ENCODE data around the gene DNAJB13.
"Not testable (repeated sequence)": the region's sequence is repeated elsewhere in the genome, so short reads cannot be mapped to it uniquely, and the experiment has no call there.

DNAJB13 gene

DNA sequence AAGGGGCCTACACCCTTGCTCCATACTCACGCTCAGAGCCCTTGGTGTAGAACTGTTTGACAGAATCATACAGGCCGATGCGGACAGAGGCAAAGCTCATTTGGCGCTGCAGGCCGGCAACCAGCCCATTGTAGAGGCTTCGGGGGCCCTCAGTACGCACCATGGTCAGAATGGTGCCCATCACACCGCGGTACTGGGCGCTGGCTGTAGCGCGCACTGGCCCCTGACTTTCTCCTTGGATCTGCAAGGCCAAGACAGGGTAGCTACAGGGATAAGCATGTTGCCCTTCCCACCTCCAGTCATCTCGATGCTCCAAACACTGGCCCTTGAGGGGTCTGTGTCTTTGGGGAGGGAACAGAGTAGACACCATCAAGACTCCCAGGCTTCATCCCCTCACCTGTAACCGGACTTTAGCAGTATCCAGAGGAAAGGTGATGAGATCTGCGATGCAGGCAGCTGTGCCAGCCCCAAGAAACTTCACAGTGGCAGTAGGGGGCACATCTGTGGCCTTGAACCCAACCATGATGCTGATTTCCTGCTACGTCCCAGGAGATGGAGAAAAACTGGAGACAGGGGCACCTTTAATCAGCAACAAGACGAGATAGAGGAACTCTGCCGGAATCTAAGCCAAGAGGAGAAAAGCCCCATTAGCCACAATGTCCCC, 27.2 kb downstream of the DNAJB13 start:
- DNase-seq (ENCODE audit: low read depth in 2 of 2), result no peak

DNA sequence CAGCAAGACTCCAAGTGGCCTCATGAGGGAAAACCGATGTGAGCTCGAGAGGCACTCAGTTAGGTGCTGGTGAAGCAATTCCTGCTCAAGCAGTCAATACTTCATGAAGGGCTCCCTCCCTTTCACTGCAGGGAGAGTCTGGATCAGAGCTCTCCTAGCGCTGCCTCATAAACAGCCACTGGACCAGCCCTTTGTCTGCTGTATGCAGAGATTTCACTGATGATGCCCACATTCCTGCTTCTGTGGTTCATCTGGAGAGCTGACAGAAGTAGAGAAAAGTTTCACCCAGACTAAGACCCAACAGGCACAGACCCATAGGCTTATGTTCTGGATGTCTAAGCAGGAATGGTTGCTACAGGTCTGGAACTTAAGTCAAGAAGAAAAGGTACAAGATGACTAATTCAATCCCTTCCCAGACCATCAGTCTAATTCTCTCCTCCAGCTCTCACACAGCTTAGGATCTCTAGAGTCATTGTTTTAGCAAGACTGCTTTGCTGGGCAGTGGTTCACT, 27.8 kb downstream of the DNAJB13 start:
- DNase-seq (ENCODE audit: low read depth in 2 of 2), result no peak

- DNase-seq (ENCODE audit: low read depth in 2 of 2), result peak; percentile 43 to 49
These were observed 29.5 kb downstream of the DNAJB13 start for GRCh38 chr11:73980001-73980961.

DNA sequence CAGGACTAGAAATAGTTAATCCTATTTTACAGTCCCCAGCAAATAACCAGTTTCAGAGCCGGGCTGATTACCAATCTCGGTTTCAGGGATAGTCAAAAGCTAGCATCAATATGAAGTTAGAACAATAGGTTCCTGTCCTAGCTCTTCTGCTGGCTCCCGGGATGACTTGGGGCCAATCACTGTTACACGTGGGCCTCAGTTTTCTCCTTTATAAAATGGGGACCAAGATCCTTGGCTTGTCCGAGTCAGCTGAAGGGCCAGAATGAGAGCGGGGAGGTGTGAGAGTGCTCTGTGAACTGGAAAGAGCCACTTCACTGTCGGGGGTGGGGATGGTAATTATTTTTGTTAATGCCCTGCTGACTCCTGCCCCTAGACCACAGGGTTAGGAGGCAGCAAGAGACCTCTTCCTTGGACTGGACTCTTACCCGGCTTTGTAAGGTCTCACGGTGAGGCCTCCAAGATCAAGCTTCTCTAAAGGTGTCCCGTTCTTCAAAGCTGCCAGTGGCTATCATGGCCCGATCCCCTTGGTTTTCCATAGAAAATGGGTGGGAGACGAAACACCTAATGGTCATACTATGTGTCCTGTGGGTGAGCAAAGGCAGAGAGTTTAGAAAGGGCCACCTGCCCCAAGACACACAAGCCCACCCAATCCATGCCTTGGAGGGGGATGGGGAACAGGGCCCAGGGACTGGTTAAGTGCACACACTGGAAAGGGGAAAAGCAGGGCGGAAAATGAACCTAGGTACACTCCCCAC, 30.4 kb downstream of the DNAJB13 start:
- no peak for DNase-seq (ENCODE audit: low read depth in 2 of 2)

- DNase-seq (ENCODE audit: low read depth in 2 of 2), result peak; percentile 72 to 84
These were observed 31.8 kb downstream of the DNAJB13 start, which contains the start of gene UCP2 for GRCh38 chr11:73982595-73982989. TSS of gene UCP2 (minus strand) at chr11:73982843. CDS start at chr11:73978378, 4,465 bp downstream.

- DNase-seq (ENCODE audit: low read depth in 2 of 2), result peak; percentile 86 to 88
These were observed 32.3 kb downstream of the DNAJB13 start for GRCh38 chr11:73982990-73983740.

DNA sequence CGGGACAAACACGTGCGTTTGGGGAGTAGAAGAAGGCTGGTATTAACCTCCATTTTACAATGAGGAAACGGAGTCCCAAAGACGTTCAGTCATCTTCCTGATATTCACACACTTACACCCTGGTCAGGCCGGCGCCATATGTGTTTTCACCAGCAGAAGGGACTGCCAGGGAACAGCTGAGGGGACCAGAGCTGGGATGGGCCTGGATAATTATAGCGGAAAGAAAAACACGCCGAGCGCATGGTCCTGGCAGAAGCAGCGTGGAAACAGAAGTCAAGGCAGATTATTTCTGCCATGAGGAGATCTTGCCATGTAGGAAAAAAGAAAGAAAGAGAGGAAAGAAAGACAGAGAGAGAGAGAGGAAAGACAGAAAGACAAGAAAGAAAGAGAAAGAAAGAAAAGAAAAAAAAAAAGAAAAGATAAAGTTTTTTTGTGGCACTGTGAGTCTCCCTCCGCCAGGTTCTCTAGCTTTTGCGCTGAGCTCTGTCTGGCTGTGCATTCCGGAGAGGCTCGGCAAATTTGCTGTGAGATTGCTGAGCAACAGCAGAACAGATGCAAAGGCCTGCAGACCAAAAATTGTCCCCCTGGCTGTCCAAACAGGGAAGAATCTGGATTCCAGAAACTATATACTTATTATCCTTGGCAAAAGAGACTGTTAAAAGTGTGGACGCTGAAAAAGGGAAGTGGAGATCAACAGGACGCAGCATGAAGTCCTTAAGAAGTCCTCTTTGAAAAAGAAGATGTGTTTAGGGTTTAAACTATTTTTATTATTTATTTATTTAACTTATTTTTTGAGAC, 33.1 kb downstream of the DNAJB13 start:
- no peak for DNase-seq (ENCODE audit: low read depth in 2 of 2)

DNA sequence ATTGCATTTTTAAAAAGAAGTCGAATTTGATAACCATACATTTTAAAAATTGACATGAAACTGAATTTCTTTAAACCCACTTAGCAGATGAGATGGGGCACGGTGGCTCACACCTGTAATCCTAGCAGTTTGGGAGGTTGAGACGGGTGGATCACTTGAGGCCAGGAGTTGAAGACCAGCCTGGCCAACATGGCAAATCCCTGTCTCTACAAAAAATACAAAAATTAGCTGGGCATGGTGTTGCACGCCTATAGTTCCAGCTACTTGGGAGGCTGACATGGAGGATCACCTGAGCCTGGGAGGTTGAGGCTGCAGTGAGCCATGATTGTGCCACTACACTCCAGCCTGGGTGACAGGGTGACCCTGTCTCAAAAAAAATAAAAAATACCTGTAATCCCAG, 34.8 kb downstream of the DNAJB13 start:
- not testable (repeated sequence) for DNase-seq (ENCODE audit: low read depth in 2 of 2)

DNA sequence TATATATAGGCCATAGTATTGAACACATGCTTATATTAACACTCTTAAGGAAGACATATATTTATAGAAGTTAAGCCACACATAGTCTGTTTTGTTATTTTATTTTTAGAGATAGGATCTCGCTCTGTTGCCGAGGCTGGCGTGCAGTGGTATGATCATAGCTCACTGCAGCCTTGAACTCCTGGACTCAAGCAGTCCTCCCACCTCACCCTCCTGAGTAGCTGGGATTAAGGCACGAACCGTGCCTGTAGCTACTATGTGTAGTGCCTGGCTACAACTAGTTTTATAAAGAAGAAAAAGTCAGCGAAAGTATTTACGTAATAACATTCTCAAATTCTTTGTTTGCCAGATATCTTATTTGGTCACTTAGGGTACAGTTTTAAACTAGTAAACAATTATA, 37.4 kb downstream of the DNAJB13 start:
- DNase-seq (ENCODE audit: low read depth in 2 of 2), result no peak

DNA sequence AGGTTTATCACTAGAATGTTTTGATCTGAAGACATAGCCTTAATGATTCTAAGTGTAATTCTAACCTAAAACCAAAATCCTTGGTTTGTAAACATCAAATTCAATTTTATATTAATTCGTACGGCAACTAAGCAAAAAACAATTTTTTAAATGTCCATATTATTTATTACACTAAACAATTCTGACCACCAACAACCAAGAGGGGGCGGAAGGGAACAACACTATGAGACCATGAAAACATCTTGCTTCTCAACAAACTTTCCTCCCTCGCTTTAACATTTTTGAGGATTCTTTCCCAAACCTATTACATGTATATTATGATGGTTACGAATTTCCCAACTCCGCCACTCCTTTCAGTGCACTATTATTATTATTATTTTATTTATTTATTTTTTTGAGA, 38.3 kb downstream of the DNAJB13 start:
- no peak for DNase-seq (ENCODE audit: low read depth in 2 of 2)

GRCh38 chr11:73990730-73991129, 39.9 kb downstream of the DNAJB13 start:
- no peak for DNase-seq (ENCODE audit: low read depth in 2 of 2)

DNA sequence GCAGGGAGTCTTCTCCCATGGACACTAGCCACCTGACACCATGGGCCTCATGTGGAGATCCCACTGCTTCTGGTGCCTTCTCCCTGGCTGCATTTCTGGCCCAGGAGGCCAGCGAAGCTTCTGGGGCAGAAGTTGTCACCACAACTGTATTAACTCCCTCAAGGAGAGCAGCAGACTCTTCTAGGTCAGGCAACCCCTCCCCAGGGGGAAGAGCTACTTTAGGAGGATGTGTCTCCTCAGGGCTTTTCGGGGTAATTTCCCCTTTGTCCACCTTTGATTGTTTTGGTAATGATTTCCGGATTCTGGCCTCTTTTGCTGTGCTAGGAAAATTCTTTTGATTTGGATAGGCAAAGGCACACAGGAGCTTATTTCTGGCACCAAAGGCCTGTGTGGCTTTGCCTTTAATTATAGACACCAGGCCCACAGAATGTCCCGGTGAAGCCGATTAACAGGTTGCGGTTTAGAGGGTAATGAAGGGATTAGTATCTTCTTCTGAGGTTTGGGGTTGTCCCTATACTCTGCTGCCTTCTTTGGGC, 40.7 kb downstream of the DNAJB13 start:
- no peak for DNase-seq (ENCODE audit: low read depth in 2 of 2)

GRCh38 chr11:73995247-73995646, 44.4 kb downstream of the DNAJB13 start:
- no peak for DNase-seq (ENCODE audit: low read depth in 2 of 2)

DNA sequence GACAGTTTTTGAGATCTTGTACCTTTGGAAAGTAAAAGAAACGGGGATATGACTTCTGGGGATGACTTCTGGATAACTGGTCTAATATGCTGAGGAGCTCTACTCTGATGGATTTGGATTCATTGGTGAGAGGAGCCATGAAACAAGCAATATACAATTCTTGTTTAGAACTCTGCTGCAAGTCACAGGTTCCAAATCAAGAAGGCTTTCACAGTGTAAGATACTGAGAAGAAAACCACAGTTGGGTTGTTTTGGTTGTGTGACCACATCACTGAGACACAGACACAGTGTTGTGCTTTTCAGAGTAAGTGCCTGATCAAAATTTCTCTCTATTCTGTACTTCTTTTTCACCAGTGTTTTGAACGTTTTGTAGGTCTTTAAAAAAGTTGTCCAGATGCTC, 44.9 kb downstream of the DNAJB13 start:
- DNase-seq (ENCODE audit: low read depth in 2 of 2), result no peak

GRCh38 chr11:73996161-73996747, 45.4 kb downstream of the DNAJB13 start:
- no peak for DNase-seq (ENCODE audit: low read depth in 2 of 2)

GRCh38 chr11:73997120-73997770, 46.4 kb downstream of the DNAJB13 start:
- DNase-seq (ENCODE audit: low read depth in 2 of 2), result no peak

GRCh38 chr11:73998846-73999575, 48.2 kb downstream of the DNAJB13 start:
- no peak for DNase-seq (ENCODE audit: low read depth in 2 of 2)

- no peak for DNase-seq (ENCODE audit: low read depth in 2 of 2)
These were observed 48.9 kb downstream of the DNAJB13 start for GRCh38 chr11:73999581-74000306.
